PC-9 (cell line): ENCODE data around the gene CEP120. TPM values are rescaled to one million over a fixed set of nuclear protein-coding genes. Genes with fewer than 3 reads are reported as not detected.
"Not testable (repeated sequence)": the region's sequence is repeated elsewhere in the genome, so short reads cannot be mapped to it uniquely, and the experiment has no call there.

Source experiments
- BruUV-seq: library from RNA; stranded (reverse); fragments of 400-500 nt; replicated peaks from 2 replicates; lab custom pipeline; 2021; lab: Mats Ljungman, UMichigan
- CTCF ChIA-PET: fragments of 300-600 bp; sonication (Branson Sonifier 250); formaldehyde crosslinking; loops from one replicate; lab custom pipeline; 2022; ENCODE audit warnings: antibody characterized with exemption; lab: Charles Lee
- POLR2A ChIA-PET: fragments of 300-600 bp; sonication (Branson Sonifier 250); formaldehyde crosslinking; loops from one replicate; lab custom pipeline; 2022; ENCODE audit warnings: antibody characterized with exemption; ENCODE audit not compliant: unreplicated experiment; lab: Charles Lee
- DNase-seq, 2 experiments: peaks; one replicate each; pipeline versions ENCODE4 v3.0.0 to v3.0.0-alpha.2; 2015 to 2022; ENCODE audit warnings: mixed read lengths in 1 of 2
- H2AFZ ChIP-seq: fragments of 200-600 bp; sonication (generic); 2 replicates; pipeline ENCODE4 v1.8.1; 2017; ENCODE audit warnings: antibody characterized with exemption
- H3F3A ChIP-seq: fragments of 200-600 bp; sonication (generic); 2 replicates; pipeline ENCODE4 v1.8.1; 2017; ENCODE audit warnings: antibody characterized with exemption, mild to moderate bottlenecking, low read depth; ENCODE audit not compliant: insufficient read depth
- H3K27ac ChIP-seq: fragments of 200-600 bp; sonication (generic); 2 replicates; pipeline ENCODE4 v1.6.1; 2016; ENCODE audit warnings: mixed run types
- H3K27me3 ChIP-seq: fragments of 200-600 bp; sonication (generic); 2 replicates; pipeline ENCODE4 v1.6.1; 2016; ENCODE audit warnings: low read depth, mixed run types; ENCODE audit not compliant: insufficient read depth
- H3K36me3 ChIP-seq: fragments of 200-600 bp; sonication (generic); 2 replicates; pipeline ENCODE4 v1.6.1; 2016; ENCODE audit warnings: low read depth, mixed run types
- H3K4me1 ChIP-seq: fragments of 200-600 bp; sonication (generic); replicated peaks from 2 replicates; pipeline ENCODE4 v1.6.1; 2016; ENCODE audit warnings: mixed run types; ENCODE audit not compliant: insufficient read depth
- H3K4me2 ChIP-seq: fragments of 200-600 bp; sonication (generic); 2 replicates; pipeline ENCODE4 v1.6.1; 2017; ENCODE audit warnings: mixed run types
- H3K4me3 ChIP-seq: fragments of 200-600 bp; sonication (generic); 2 replicates; pipeline ENCODE4 v1.6.1; 2016; ENCODE audit warnings: mixed run types
- H3K79me2 ChIP-seq: fragments of 200-600 bp; sonication (generic); 2 replicates; pipeline ENCODE4 v1.6.1; 2017; ENCODE audit warnings: low read depth, mixed run types
- H3K9me2 ChIP-seq: fragments of 200-600 bp; sonication (generic); 2 replicates; pipeline ENCODE4 v1.8.1; 2017; ENCODE audit warnings: mild to moderate bottlenecking; ENCODE audit not compliant: insufficient read depth
- H3K9me3 ChIP-seq: fragments of 200-600 bp; sonication (generic); 2 replicates; pipeline ENCODE4 v1.8.1; 2016; ENCODE audit warnings: low read depth; ENCODE audit not compliant: insufficient read depth
- H4K20me1 ChIP-seq: fragments of 200-600 bp; sonication (generic); 2 replicates; pipeline ENCODE4 v1.8.1; 2017; ENCODE audit not compliant: insufficient read depth
- CTCF ChIP-seq: fragments of 200-600 bp; sonication (generic); conservative IDR thresholded peaks from 2 replicates; pipeline ENCODE4 v1.6.1; 2017; ENCODE audit warnings: mixed run types, antibody characterized with exemption, mild to moderate bottlenecking, moderate library complexity
- EZH2 ChIP-seq: fragments of 200-600 bp; sonication (generic); IDR thresholded peaks from 2 replicates; pipeline ENCODE4 v1.8.0; 2017; ENCODE audit warnings: antibody characterized with exemption, low read depth
- intact Hi-C: fragments of 100-400 bp; cut with micrococcal nuclease; formaldehyde crosslinking; loops from one replicate; pipeline ENCODE4 v1.10.0; 2022; ENCODE audit not compliant: unreplicated experiment
- total RNA-seq: library from RNA; stranded (reverse); gene quantifications from 2 replicates; pipeline ENCODE4 v1.2.3, GENCODE V29; 2021

CEP120 gene
- total RNA-seq, 1 experiment from 2014 or later = 24.5 TPM

DNA sequence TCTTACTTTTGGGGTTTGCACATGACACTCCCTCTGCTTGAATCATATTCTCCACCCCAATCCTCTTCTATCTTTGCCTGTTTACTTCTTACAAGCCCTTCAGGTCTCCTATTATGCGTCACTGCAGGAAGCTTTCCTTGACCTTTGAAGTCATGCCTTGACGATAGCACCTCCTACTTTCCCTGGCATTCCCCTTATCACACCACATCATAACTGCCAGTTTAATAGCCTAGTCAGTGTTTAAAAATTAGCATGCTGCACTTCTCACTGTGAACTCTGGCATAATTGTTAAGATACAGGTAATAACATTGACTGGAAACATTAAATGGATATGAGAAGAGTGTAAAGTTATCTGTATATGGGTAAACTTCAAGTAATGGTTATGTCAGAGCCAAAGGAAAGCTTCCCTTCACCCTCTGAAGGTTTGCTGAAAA is 37.1 kb upstream of the CEP120 start:
- Histone ChIP-seq H3K4me1 (peaks cover 14% of the 10 kb centered on the region), H3K27ac (peak overlapping the region; percentile 45), H3K79me2 (no peaks in the 10 kb centered on the region), H3K36me3 (no peaks in the 10 kb centered on the region), H4K20me1 (no peaks in the 10 kb centered on the region), H3K9me3 (no peaks in the 10 kb centered on the region), H3F3A (peaks cover 4% of the 10 kb centered on the region; the same call in 1 of the 2 replicates), H3K27me3 (no peaks in the 10 kb centered on the region), H3K9me2 (no peaks in the 10 kb centered on the region), H2AFZ (peak overlapping the region; percentile 60; the same call in 1 of the 2 replicates), H3K4me3 (no peak overlapping the region), H3K4me2 (peak overlapping the region; percentile 15)
- ChIA-PET CTCF (no interaction called here), POLR2A (no interaction called here)
- TF ChIP-seq EZH2 (no peak), CTCF (no peak)
- BruUV-seq = no TSS peak
- intact Hi-C loops = no loop called here
- peak; percentile 20 to 86 for DNase-seq

- BruUV-seq, intact Hi-C loops, H3K36me3 ChIP-seq, H3K4me3 ChIP-seq, H3K79me2 ChIP-seq, CTCF ChIA-PET, H3K27me3 ChIP-seq, DNase-seq, POLR2A ChIA-PET, H3K9me3 ChIP-seq, H4K20me1 ChIP-seq, H3F3A ChIP-seq, H3K27ac ChIP-seq, H3K4me2 ChIP-seq, H3K9me2 ChIP-seq, H2AFZ ChIP-seq: not testable (repeated sequence)
- H3K4me1 ChIP-seq = peaks cover 25% of the 10 kb centered on the region
Measured at GRCh38 chr5:123458994-123459393, 35.8 kb upstream of the CEP120 start.

- Histone ChIP-seq H3K27me3 (no peaks in the 10 kb centered on the region), H3K79me2 (no peaks in the 10 kb centered on the region), H3K36me3 (no peaks in the 10 kb centered on the region), H3K4me3 (no peak overlapping the region), H3K9me3 (no peaks in the 10 kb centered on the region), H4K20me1 (no peaks in the 10 kb centered on the region), H3F3A (peaks cover 4% of the 10 kb centered on the region; the same call in 1 of the 2 replicates), H3K27ac (no peak overlapping the region), H2AFZ (no peak overlapping the region), H3K4me2 (no peak overlapping the region), H3K9me2 (no peaks in the 10 kb centered on the region), H3K4me1 (peaks cover 25% of the 10 kb centered on the region)
- TF ChIP-seq EZH2 (no peak), CTCF (no peak)
- ChIA-PET CTCF (no interaction called here), POLR2A (no interaction called here)
- intact Hi-C loops = no loop called here
- no peak for DNase-seq
- BruUV-seq = no TSS peak
Measured at GRCh38 chr5:123456242-123456641, 33.0 kb upstream of the CEP120 start.

DNA sequence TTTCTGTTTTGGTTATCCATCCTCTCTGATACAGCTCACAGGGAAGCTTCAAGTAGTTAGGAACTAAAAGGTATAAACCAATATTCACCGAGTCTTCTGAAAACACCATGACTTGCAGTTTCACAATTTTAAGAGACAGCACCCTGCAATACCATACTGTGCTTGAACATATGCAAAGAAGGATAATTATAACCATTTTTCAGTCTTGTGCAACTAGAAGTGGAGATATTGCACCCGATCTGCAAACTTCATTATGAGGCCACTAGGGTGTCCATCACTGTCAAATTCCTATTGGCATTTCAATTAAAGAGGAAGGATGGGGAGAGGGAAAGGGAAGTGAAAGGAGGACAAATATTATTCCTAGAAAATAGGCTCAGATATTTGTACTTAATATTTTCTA is 32.4 kb upstream of the CEP120 start:
- H3K4me3 ChIP-seq = no peak overlapping the region
- intact Hi-C loops = no loop called here
- no peak for DNase-seq
- H3K27ac ChIP-seq = no peak overlapping the region
- H4K20me1 ChIP-seq = no peaks in the 10 kb centered on the region
- no TSS peak for BruUV-seq
- no peaks in the 10 kb centered on the region; the same call in 1 of the 2 replicates for H3K9me2 ChIP-seq
- H3K27me3 ChIP-seq = no peaks in the 10 kb centered on the region
- no peaks in the 10 kb centered on the region for H3K9me3 ChIP-seq
- CTCF ChIA-PET = interaction anchor here (0.9 kb wide), 1 partner anchor 155 kb away, joined by 3 read pairs; no protein-coding TSS in a partner anchor
- H3K4me1 ChIP-seq = peaks cover 21% of the 10 kb centered on the region
- peak overlapping the region; percentile 23; the same call in 1 of the 2 replicates for H2AFZ ChIP-seq
- H3K4me2 ChIP-seq = no peak overlapping the region
- POLR2A ChIA-PET = no interaction called here
- peaks cover 4% of the 10 kb centered on the region; the same call in 1 of the 2 replicates for H3F3A ChIP-seq
- H3K79me2 ChIP-seq = no peaks in the 10 kb centered on the region
- H3K36me3 ChIP-seq = no peaks in the 10 kb centered on the region
- TF ChIP-seq CTCF (no peak), EZH2 (no peak)
